GM20431 (cell line): ENCODE data around the gene EPB41L1.

Experiments
- in situ Hi-C: fragments of 300-500 bp; cut with MseI, MboI; formaldehyde crosslinking; loops from one replicate; pipeline ENCODE4 v1.15.0; 2020; ENCODE audit warnings: low sequenced_read_pairs; ENCODE audit not compliant: unreplicated experiment

Gene EPB41L1

GRCh38 chr20:36154700-36155628, at the start of gene EPB41L1:
TSS of gene EPB41L1 (plus strand) at chr20:36154740. CDS start at chr20:36173778, 19,038 bp downstream.
- in situ Hi-C loops, result no loop called here

- in situ Hi-C loops, result no loop called here
Observed at GRCh38 chr20:36104856-36105255, 49.7 kb upstream of the EPB41L1 start.

GRCh38 chr20:36105711-36106226, 48.8 kb upstream of the EPB41L1 start:
- in situ Hi-C loops, result no loop called here

GRCh38 chr20:36106606-36107005, 47.9 kb upstream of the EPB41L1 start:
- in situ Hi-C loops, result no loop called here

GRCh38 chr20:36107881-36108280, 46.7 kb upstream of the EPB41L1 start:
- in situ Hi-C loops, result no loop called here

GRCh38 chr20:36109251-36109947, 45.1 kb upstream of the EPB41L1 start:
- in situ Hi-C loops, result no loop called here

- in situ Hi-C loops, result no loop called here
Observed at GRCh38 chr20:36110994-36111393, 43.5 kb upstream of the EPB41L1 start.

- in situ Hi-C loops, result no loop called here
Observed at GRCh38 chr20:36112112-36112511, 42.4 kb upstream of the EPB41L1 start.

- in situ Hi-C loops, result no loop called here
Observed at GRCh38 chr20:36113036-36113435, 41.5 kb upstream of the EPB41L1 start.

- in situ Hi-C loops, result no loop called here
Observed at GRCh38 chr20:36113566-36114250, 40.8 kb upstream of the EPB41L1 start.

GRCh38 chr20:36114707-36115106, 39.8 kb upstream of the EPB41L1 start:
- in situ Hi-C loops, result no loop called here

GRCh38 chr20:36115925-36116324, 38.6 kb upstream of the EPB41L1 start:
- in situ Hi-C loops, result no loop called here

GRCh38 chr20:36116807-36117441, 37.6 kb upstream of the EPB41L1 start:
- in situ Hi-C loops, result no loop called here

GRCh38 chr20:36117638-36118037, 36.9 kb upstream of the EPB41L1 start:
- in situ Hi-C loops, result no loop called here

GRCh38 chr20:36118371-36118770, 36.2 kb upstream of the EPB41L1 start:
- in situ Hi-C loops, result no loop called here

- in situ Hi-C loops, result no loop called here
Observed at GRCh38 chr20:36119537-36119936, 35.0 kb upstream of the EPB41L1 start.

GRCh38 chr20:36120241-36120640, 34.3 kb upstream of the EPB41L1 start:
- in situ Hi-C loops, result no loop called here

- in situ Hi-C loops, result no loop called here
Observed at GRCh38 chr20:36120991-36121390, 33.5 kb upstream of the EPB41L1 start.

- in situ Hi-C loops, result no loop called here
Observed at GRCh38 chr20:36121981-36122930, 32.3 kb upstream of the EPB41L1 start.
